ENCODE data around the gene TPK1. TPM values are rescaled to one million over a fixed set of nuclear protein-coding genes. Genes with fewer than 3 reads are reported as not detected.

The TPK1 gene
- polyA plus RNA-seq, 1 donor from 2014 or later, result 3.5 TPM

DNA sequence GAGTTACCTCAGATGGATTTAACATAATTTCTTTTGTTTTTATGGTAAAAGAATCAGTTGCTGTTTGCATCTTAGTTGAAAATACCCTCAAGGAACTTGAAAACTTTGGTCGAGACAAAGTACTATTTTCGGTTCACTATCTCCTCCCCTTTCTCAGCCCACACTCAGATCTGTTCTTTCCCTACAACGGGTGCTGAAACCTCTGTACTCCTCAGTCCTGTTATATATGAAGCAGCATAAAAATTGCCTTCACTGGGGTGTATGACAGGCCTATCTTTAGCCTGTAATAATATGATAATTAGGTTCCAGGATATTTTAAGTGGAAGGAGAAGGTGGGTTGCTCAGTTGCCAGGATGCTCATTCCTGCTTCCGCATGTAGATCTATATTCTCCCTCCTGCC, 327.2 kb downstream of the TPK1 start:
- TF ChIP-seq, protein P1, sequence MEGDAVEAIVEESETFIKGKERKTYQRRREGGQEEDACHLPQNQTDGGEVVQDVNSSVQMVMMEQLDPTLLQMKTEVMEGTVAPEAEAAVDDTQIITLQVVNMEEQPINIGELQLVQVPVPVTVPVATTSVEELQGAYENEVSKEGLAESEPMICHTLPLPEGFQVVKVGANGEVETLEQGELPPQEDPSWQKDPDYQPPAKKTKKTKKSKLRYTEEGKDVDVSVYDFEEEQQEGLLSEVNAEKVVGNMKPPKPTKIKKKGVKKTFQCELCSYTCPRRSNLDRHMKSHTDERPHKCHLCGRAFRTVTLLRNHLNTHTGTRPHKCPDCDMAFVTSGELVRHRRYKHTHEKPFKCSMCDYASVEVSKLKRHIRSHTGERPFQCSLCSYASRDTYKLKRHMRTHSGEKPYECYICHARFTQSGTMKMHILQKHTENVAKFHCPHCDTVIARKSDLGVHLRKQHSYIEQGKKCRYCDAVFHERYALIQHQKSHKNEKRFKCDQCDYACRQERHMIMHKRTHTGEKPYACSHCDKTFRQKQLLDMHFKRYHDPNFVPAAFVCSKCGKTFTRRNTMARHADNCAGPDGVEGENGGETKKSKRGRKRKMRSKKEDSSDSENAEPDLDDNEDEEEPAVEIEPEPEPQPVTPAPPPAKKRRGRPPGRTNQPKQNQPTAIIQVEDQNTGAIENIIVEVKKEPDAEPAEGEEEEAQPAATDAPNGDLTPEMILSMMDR (IDR thresholded peaks at IDR 0.05; ENCODE audit: poor library complexity, severe bottlenecking), result no peak
- TF ChIP-seq EP300 (conservative IDR thresholded peaks at IDR 0.05; ENCODE audit: poor library complexity, severe bottlenecking) (no peak), TAF1 (IDR thresholded peaks at IDR 0.05; ENCODE audit: low read depth) (no peak), EZH2 (IDR thresholded peaks at IDR 0.05; ENCODE audit: borderline replicate concordance, insufficient read depth, low read length, poor library complexity, severe bottlenecking) (no peak), MXI1 (conservative IDR thresholded peaks at IDR 0.05; ENCODE audit: poor library complexity, severe bottlenecking) (no peak), POLR2AphosphoS5 (IDR thresholded peaks at IDR 0.05) (no peak), RAD21 (conservative IDR thresholded peaks at IDR 0.05) (no peak), SMC3 (conservative IDR thresholded peaks at IDR 0.05; ENCODE audit: poor library complexity) (no peak)
- TF ChIP-seq, protein P2, sequence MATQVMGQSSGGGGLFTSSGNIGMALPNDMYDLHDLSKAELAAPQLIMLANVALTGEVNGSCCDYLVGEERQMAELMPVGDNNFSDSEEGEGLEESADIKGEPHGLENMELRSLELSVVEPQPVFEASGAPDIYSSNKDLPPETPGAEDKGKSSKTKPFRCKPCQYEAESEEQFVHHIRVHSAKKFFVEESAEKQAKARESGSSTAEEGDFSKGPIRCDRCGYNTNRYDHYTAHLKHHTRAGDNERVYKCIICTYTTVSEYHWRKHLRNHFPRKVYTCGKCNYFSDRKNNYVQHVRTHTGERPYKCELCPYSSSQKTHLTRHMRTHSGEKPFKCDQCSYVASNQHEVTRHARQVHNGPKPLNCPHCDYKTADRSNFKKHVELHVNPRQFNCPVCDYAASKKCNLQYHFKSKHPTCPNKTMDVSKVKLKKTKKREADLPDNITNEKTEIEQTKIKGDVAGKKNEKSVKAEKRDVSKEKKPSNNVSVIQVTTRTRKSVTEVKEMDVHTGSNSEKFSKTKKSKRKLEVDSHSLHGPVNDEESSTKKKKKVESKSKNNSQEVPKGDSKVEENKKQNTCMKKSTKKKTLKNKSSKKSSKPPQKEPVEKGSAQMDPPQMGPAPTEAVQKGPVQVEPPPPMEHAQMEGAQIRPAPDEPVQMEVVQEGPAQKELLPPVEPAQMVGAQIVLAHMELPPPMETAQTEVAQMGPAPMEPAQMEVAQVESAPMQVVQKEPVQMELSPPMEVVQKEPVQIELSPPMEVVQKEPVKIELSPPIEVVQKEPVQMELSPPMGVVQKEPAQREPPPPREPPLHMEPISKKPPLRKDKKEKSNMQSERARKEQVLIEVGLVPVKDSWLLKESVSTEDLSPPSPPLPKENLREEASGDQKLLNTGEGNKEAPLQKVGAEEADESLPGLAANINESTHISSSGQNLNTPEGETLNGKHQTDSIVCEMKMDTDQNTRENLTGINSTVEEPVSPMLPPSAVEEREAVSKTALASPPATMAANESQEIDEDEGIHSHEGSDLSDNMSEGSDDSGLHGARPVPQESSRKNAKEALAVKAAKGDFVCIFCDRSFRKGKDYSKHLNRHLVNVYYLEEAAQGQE (IDR thresholded peaks at IDR 0.05; ENCODE audit: borderline replicate concordance), result no peak
- no peak overlapping the region for H2AFZ ChIP-seq (ENCODE audit: low read depth, low read length)
- no peak overlapping the region for H3K27ac ChIP-seq (ENCODE audit: low read length)
- H3K9me2 ChIP-seq (ENCODE audit: insufficient read depth, low read length), result no peaks in the 10 kb centered on the region
- no peaks in the 10 kb centered on the region for H4K20me1 ChIP-seq (ENCODE audit: insufficient read depth)
- H3K9me3 ChIP-seq (ENCODE audit: low read length), result no peaks in the 10 kb centered on the region
- no peak overlapping the region for H3K4me2 ChIP-seq (ENCODE audit: low read length)
- H3K36me3 ChIP-seq (ENCODE audit: insufficient read depth, low read length), result no peaks in the 10 kb centered on the region
- H3K27me3 ChIP-seq (ENCODE audit: insufficient read depth, low read depth, low read length), result no peaks in the 10 kb centered on the region
- H3F3A ChIP-seq (ENCODE audit: insufficient read depth, low read length, poor library complexity, severe bottlenecking), result no peaks in the 10 kb centered on the region
- H3K9ac ChIP-seq (ENCODE audit: low read length), result no peak overlapping the region
- H3K79me2 ChIP-seq (replicated peaks; ENCODE audit: insufficient read depth, low read length), result no peaks in the 10 kb centered on the region
- H3K4me3 ChIP-seq (ENCODE audit: low read length), result no peak overlapping the region

DNA sequence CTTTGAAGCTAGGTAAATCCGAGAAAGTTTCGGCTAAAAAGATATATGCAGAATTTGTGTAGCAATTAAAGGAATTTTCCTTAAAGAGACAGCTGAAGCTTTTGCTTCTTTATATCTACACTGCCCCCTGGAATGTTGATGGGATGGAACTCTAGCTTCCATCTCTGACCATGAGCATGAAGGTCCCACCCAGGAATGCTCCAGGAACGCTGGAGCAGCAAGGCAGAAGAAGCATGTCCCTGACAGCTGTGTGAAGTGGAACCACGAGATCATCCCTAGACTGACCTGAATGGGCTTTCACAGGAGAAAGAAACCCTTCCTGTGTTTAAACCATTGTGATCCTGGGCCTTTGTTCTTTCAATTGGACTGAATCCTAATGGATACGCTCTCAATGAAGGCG, 332.6 kb downstream of the TPK1 start:
- H3K9ac ChIP-seq (ENCODE audit: low read length), result no peak overlapping the region
- H3K9me2 ChIP-seq (ENCODE audit: insufficient read depth, low read length), result no peaks in the 10 kb centered on the region
- no peaks in the 10 kb centered on the region for H3K79me2 ChIP-seq (replicated peaks; ENCODE audit: insufficient read depth, low read length)
- H3K27me3 ChIP-seq (ENCODE audit: insufficient read depth, low read depth, low read length), result no peaks in the 10 kb centered on the region
- TF ChIP-seq POLR2AphosphoS5 (IDR thresholded peaks at IDR 0.05) (no peak), EP300 (conservative IDR thresholded peaks at IDR 0.05; ENCODE audit: poor library complexity, severe bottlenecking) (no peak), SMC3 (conservative IDR thresholded peaks at IDR 0.05; ENCODE audit: poor library complexity) (no peak), MXI1 (conservative IDR thresholded peaks at IDR 0.05; ENCODE audit: poor library complexity, severe bottlenecking) (no peak), TAF1 (IDR thresholded peaks at IDR 0.05; ENCODE audit: low read depth) (no peak), EZH2 (IDR thresholded peaks at IDR 0.05; ENCODE audit: borderline replicate concordance, insufficient read depth, low read length, poor library complexity, severe bottlenecking) (no peak), RAD21 (conservative IDR thresholded peaks at IDR 0.05) (no peak)
- TF ChIP-seq, protein P2 (IDR thresholded peaks at IDR 0.05; ENCODE audit: borderline replicate concordance), result no peak
- TF ChIP-seq, protein P1 (IDR thresholded peaks at IDR 0.05; ENCODE audit: poor library complexity, severe bottlenecking), result no peak
- H3K27ac ChIP-seq (ENCODE audit: low read length), result no peak overlapping the region
- no peaks in the 10 kb centered on the region for H4K20me1 ChIP-seq (ENCODE audit: insufficient read depth)
- no peak overlapping the region for H3K4me3 ChIP-seq (ENCODE audit: low read length)
- H3K9me3 ChIP-seq (ENCODE audit: low read length), result no peaks in the 10 kb centered on the region
- no peak overlapping the region for H2AFZ ChIP-seq (ENCODE audit: low read depth, low read length)
- H3K4me2 ChIP-seq (ENCODE audit: low read length), result no peak overlapping the region
- no peaks in the 10 kb centered on the region for H3K36me3 ChIP-seq (ENCODE audit: insufficient read depth, low read length)
- no peaks in the 10 kb centered on the region for H3F3A ChIP-seq (ENCODE audit: insufficient read depth, low read length, poor library complexity, severe bottlenecking)
